MCF 10A (cell line): Measurements from ENCODE around the gene TIGAR. TPM values are rescaled to one million over a fixed set of nuclear protein-coding genes. Genes with fewer than 3 reads are reported as not detected.

Experiments used
- Bru-seq: library from RNA; stranded (reverse); fragments of 400-500 nt; gene quantifications from one replicate; lab custom pipeline; 2021; lab: Mats Ljungman, UMichigan
- BruChase-seq, 2 experiments: library from RNA; stranded (reverse); fragments of 400-500 nt; gene quantifications; one replicate each; lab custom pipeline; 2021; lab: Mats Ljungman, UMichigan
- BruUV-seq: library from RNA; stranded (reverse); fragments of 400-500 nt; replicated peaks from 2 replicates; lab custom pipeline; 2021; lab: Mats Ljungman, UMichigan
- CTCF ChIA-PET: fragments of 300-600 bp; sonication (Branson Sonifier 250); formaldehyde crosslinking; extraction: SDS; loops from one replicate; lab custom pipeline; 2021; ENCODE audit warnings: antibody characterized with exemption, inconsistent platforms; lab: Yijun Ruan, JAX
- POLR2A ChIA-PET: fragments of 300-600, 350-650 bp; sonication (Branson Sonifier 250); formaldehyde crosslinking; extraction: SDS; loops from one replicate; lab custom pipeline; 2020; ENCODE audit warnings: antibody characterized with exemption, inconsistent platforms; lab: Yijun Ruan, JAX
- DNase-seq: peaks from one replicate; pipeline ENCODE4 v3.0.0-alpha.2; 2018; ENCODE audit not compliant: unreplicated experiment
- H3K27ac Mint-ChIP-seq: one replicate; pipeline ENCODE4 v1.8.0; 2022; ENCODE audit warnings: mild to moderate bottlenecking, low read depth, mixed read lengths; ENCODE audit not compliant: unreplicated experiment
- H3K27me3 Mint-ChIP-seq: one replicate; pipeline ENCODE4 v1.8.0; 2022; ENCODE audit warnings: mixed read lengths; ENCODE audit not compliant: insufficient read depth, unreplicated experiment
- H3K36me3 Mint-ChIP-seq: one replicate; pipeline ENCODE4 v1.8.0; 2022; ENCODE audit warnings: mild to moderate bottlenecking, moderate library complexity, mixed read lengths; ENCODE audit not compliant: insufficient read depth, unreplicated experiment
- H3K4me1 Mint-ChIP-seq: one replicate; pipeline ENCODE4 v1.8.0; 2022; ENCODE audit warnings: mixed read lengths; ENCODE audit not compliant: insufficient read depth, unreplicated experiment
- H3K4me3 Mint-ChIP-seq: one replicate; pipeline ENCODE4 v1.8.0; 2022; ENCODE audit warnings: mild to moderate bottlenecking, moderate library complexity, mixed read lengths; ENCODE audit not compliant: unreplicated experiment
- H3K9me3 Mint-ChIP-seq: one replicate; pipeline ENCODE4 v1.8.0; 2022; ENCODE audit warnings: mixed read lengths; ENCODE audit not compliant: unreplicated experiment
- intact Hi-C: fragments of 100-400 bp; cut with micrococcal nuclease; formaldehyde crosslinking; loops from 2 replicates; pipeline ENCODE4 v1.14.1; 2022
- long read RNA-seq: library from polyadenylated mRNA; stranded (forward); transcript quantifications from one replicate; pipeline ENCODE4 v2.0.0, GENCODE V29; 2022
- total RNA-seq: library from RNA; stranded (reverse); gene quantifications from 2 replicates; pipeline ENCODE4 v1.2.3, GENCODE V29; 2022
- TF ChIP-seq, protein P1 (sequence below): fragments of 200-600 bp; IDR thresholded peaks from one replicate; pipeline ENCODE4 v1.8.0; 2022; ENCODE audit warnings: antibody characterized with exemption, mild to moderate bottlenecking; ENCODE audit not compliant: unreplicated experiment

Gene TIGAR, protein sequence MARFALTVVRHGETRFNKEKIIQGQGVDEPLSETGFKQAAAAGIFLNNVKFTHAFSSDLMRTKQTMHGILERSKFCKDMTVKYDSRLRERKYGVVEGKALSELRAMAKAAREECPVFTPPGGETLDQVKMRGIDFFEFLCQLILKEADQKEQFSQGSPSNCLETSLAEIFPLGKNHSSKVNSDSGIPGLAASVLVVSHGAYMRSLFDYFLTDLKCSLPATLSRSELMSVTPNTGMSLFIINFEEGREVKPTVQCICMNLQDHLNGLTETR
- total RNA-seq (44.0 and 45.8 TPM in 2 replicates), Bru-seq, nascent RNA (percentile 82 among the genes with signal in this experiment), BruChase-seq, experiment 1, labeled RNA remaining after a 6-hour chase (percentile 98 among the genes with signal in this experiment), BruChase-seq, experiment 2, labeled RNA remaining after a 2-hour chase (percentile 97 among the genes with signal in this experiment)
- long read RNA-seq, transcript TIGAR-201 (6 exons, 2,782 nt): major isoform, 97 of 107 reads
- long read RNA-seq, partial matches to known transcripts: 0 of 107 reads
- long read RNA-seq, other reads (novel, unspliced or antisense): 10 of 107 reads

DNA sequence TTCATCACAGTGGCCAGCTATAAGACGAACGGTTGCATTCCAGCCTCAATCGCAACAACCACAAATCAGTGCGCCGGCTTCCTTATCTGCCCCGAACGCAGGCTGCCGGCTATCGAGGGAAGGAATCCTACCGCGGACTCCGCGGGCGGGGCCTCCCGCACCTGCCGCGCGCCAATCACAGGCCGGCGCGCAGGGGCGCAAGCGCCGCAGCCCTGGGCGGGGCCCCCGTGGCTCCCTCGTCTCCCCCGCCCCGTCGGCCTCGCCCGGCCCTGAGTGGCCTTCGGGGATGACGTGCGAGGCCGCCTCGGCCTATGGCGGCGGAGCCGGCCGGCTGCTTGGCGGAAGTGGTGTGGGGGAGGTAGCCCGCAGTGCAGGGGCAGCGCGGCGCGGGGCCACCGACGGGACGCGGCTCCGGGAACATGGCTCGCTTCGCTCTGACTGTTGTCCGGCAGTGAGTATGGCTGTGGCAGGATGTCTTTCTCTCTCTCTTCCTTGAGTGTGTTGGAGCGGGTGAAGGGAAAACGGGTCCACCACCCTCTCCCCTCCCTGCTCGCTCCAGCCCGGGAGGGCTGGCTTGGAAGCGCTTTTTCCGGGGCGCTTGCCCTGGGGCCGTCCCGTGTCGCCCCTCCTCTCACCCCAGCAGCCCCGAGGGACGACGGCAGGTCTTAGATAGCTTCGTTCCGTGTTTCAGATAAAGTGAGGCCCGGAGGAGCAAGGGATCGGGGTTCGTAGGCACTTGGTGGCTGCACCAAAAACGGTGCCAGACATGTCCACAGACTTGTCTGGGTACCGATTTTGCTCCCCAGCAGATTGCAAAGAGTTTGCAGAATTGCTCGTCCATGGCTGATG is at the start of gene TIGAR:
Gene TIGAR, plus strand, starts transcription at position 361 of the 849 bp plus-strand sequence. Its CDS starts 59 bp downstream, at position 420.
- ChIA-PET CTCF (interaction anchor here (0.6 to 4.4 kb wide), 8 partner anchors 9 to 207 kb away, joined by 3 to 24 read pairs (median 3); no protein-coding TSS in a partner anchor), POLR2A (interaction anchor here (0.7 to 3.4 kb wide), 9 partner anchors 11 to 332 kb away, joined by 3 to 16 read pairs (median 3); a partner anchor contains a TSS)
- Mint-ChIP-seq H3K9me3 (no peaks in the 10 kb centered on the region), H3K27me3 (no peaks in the 10 kb centered on the region), H3K27ac (peak within 1 kb of the TSS; percentile 84), H3K36me3 (peaks cover 19% of the 10 kb centered on the region), H3K4me3 (peak within 1 kb of the TSS; percentile 98), H3K4me1 (peaks cover 19% of the 10 kb centered on the region)
- TF ChIP-seq, protein P1, sequence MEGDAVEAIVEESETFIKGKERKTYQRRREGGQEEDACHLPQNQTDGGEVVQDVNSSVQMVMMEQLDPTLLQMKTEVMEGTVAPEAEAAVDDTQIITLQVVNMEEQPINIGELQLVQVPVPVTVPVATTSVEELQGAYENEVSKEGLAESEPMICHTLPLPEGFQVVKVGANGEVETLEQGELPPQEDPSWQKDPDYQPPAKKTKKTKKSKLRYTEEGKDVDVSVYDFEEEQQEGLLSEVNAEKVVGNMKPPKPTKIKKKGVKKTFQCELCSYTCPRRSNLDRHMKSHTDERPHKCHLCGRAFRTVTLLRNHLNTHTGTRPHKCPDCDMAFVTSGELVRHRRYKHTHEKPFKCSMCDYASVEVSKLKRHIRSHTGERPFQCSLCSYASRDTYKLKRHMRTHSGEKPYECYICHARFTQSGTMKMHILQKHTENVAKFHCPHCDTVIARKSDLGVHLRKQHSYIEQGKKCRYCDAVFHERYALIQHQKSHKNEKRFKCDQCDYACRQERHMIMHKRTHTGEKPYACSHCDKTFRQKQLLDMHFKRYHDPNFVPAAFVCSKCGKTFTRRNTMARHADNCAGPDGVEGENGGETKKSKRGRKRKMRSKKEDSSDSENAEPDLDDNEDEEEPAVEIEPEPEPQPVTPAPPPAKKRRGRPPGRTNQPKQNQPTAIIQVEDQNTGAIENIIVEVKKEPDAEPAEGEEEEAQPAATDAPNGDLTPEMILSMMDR: no peak
- TSS peak; percentile 59 for BruUV-seq
- intact Hi-C loops: loop anchor here (1.0 kb wide), 2 partner anchors 46 to 217 kb away; partner anchors contain the start of gene RAD51AP1
- peak; percentile 94 for DNase-seq

DNA sequence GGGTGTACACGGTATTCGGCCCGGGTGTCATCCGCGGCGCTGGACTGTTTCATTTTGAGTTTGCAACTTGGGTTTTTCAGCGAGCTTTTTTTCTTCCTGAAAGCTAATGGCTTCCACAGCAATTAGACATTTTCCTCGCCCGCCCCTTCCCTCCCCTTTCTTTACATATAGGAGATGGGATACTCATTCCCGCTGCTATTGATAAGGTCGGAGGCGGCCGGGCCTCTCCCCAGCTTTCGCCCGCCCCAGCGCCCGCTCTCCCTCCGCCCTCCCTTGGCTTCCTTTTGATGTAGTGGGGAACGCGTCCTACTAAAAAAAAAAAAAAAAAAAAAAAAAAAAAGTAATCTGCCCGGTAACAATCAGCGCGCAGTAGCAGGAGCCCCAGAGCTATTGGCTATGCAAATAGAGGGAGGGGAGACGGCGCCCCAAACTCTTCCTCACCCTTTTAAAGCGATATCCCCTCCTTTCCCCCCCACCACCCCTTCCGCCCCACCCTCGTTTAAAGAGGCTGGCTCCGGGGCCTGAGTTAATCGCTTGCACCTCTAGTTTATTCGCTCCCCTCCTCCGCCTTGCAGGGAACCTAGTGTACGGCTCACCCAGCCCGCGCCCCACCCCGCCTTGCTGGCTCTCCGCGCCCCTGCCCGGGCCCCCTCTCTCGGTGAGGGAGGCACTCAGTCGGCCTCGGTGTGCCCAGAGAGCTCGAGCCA is 49.1 kb upstream of the TIGAR start:
- Mint-ChIP-seq H3K4me3 (peak overlapping the region; percentile 79), H3K27me3 (peaks cover 83% of the 10 kb centered on the region), H3K4me1 (peaks cover 15% of the 10 kb centered on the region), H3K36me3 (peaks cover 22% of the 10 kb centered on the region), H3K9me3 (no peaks in the 10 kb centered on the region), H3K27ac (no peak overlapping the region)
- ChIA-PET CTCF (interaction anchor here (0.7 to 3.6 kb wide), 5 partner anchors 19 to 388 kb away, joined by 3 to 19 read pairs (median 4); no protein-coding TSS in a partner anchor), POLR2A (interaction anchor here (0.7 to 1.3 kb wide), 3 partner anchors 240 to 375 kb away, joined by 4 to 5 read pairs (median 5); no protein-coding TSS in a partner anchor)
- TF ChIP-seq, protein P1: no peak
- DNase-seq: peak; percentile 67
- intact Hi-C loops: no loop called here
- no TSS peak for BruUV-seq

DNA sequence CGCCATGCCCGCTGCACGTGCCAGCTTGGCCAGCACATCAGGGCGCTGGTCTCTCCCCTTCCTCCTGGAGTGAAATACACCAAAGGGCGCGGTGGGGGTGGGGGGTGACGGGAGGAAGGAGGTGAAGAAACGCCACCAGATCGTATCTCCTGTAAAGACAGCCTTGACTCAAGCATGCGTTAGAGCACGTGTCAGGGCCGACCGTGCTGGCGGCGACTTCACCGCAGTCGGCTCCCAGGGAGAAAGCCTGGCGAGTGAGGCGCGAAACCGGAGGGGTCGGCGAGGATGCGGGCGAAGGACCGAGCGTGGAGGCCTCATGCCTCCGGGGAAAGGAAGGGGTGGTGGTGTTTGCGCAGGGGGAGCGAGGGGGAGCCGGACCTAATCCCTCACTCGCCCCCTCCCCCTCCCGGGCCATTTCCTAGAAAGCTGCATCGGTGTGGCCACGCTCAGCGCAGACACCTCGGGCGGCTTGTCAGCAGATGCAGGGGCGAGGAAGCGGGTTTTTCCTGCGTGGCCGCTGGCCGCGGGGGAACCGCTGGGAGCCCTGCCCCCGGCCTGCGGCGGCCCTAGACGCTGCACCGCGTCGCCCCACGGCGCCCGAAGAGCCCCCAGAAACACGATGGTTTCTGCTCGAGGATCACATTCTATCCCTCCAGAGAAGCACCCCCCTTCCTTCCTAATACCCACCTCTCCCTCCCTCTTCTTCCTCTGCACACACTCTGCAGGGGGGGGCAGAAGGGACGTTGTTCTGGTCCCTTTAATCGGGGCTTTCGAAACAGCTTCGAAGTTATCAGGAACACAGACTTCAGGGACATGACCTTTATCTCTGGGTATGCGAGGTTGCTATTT is 48.4 kb upstream of the TIGAR start:
- peak overlapping the region; percentile 79 for H3K4me3 Mint-ChIP-seq
- TF ChIP-seq, protein P1: no peak
- H3K4me1 Mint-ChIP-seq: peaks cover 19% of the 10 kb centered on the region
- intact Hi-C loops: no loop called here
- peak overlapping the region; percentile 37 for H3K27ac Mint-ChIP-seq
- peaks cover 30% of the 10 kb centered on the region for H3K36me3 Mint-ChIP-seq
- BruUV-seq: no TSS peak
- CTCF ChIA-PET: interaction anchor here (0.5 to 3.6 kb wide), 4 partner anchors 34 to 389 kb away, joined by 3 to 19 read pairs (median 4); no protein-coding TSS in a partner anchor
- H3K27me3 Mint-ChIP-seq: peaks cover 81% of the 10 kb centered on the region
- POLR2A ChIA-PET: interaction anchor here (0.6 to 1.6 kb wide), 7 partner anchors 36 to 1401 kb away, joined by 3 to 5 read pairs (median 3); no protein-coding TSS in a partner anchor
- H3K9me3 Mint-ChIP-seq: no peaks in the 10 kb centered on the region
- DNase-seq: no peak
